GM18511 (cell line): ENCODE data around the gene LATS2.

ENCODE experiments used
- ATAC-seq: cut with Tn5 transposase; IDR thresholded peaks from one replicate; pipeline ENCODE4 v1.9.1; 2021; ENCODE audit warnings: mild to moderate bottlenecking, moderate library complexity; ENCODE audit not compliant: unreplicated experiment

The LATS2 gene

GRCh38 chr13:20994441-20994821 lies 67.0 kb downstream of the LATS2 start:
- ATAC-seq: no peak

- no peak for ATAC-seq
These were observed 67.5 kb downstream of the LATS2 start for GRCh38 chr13:20993661-20994440.

GRCh38 chr13:20993211-20993610 lies 68.2 kb downstream of the LATS2 start:
- ATAC-seq: no peak

- ATAC-seq: no peak
These were observed 69.5 kb downstream of the LATS2 start for GRCh38 chr13:20991741-20992520.

- ATAC-seq: no peak
These were observed 70.4 kb downstream of the LATS2 start for GRCh38 chr13:20990910-20991525.

- ATAC-seq: no peak
These were observed 71.6 kb downstream of the LATS2 start for GRCh38 chr13:20989656-20990321.

- no peak for ATAC-seq
These were observed 72.3 kb downstream of the LATS2 start for GRCh38 chr13:20988909-20989655.

GRCh38 chr13:20988033-20988908 lies 73.1 kb downstream of the LATS2 start:
- ATAC-seq: no peak

- no peak for ATAC-seq
These were observed 73.8 kb downstream of the LATS2 start for GRCh38 chr13:20987599-20987998.

- no peak for ATAC-seq
These were observed 76.5 kb downstream of the LATS2 start for GRCh38 chr13:20984879-20985278.

GRCh38 chr13:20983386-20983785 lies 78.0 kb downstream of the LATS2 start:
- no peak for ATAC-seq

GRCh38 chr13:20981370-20982095 lies 79.9 kb downstream of the LATS2 start:
- ATAC-seq: no peak

GRCh38 chr13:20980899-20981298 lies 80.5 kb downstream of the LATS2 start:
- no peak for ATAC-seq

GRCh38 chr13:20980430-20980829 lies 81.0 kb downstream of the LATS2 start:
- ATAC-seq: no peak

- no peak for ATAC-seq
These were observed 84.0 kb downstream of the LATS2 start for GRCh38 chr13:20977394-20977793.

GRCh38 chr13:20974981-20975585 lies 86.3 kb downstream of the LATS2 start:
- no peak for ATAC-seq

- no peak for ATAC-seq
These were observed 87.4 kb downstream of the LATS2 start for GRCh38 chr13:20973886-20974425.

- ATAC-seq: no peak
These were observed 88.7 kb downstream of the LATS2 start for GRCh38 chr13:20972731-20973130.
